EL (cell line): Measurements from ENCODE around the gene ZNF862.

ENCODE experiments used
- DNase-seq: peaks from one replicate; pipeline ENCODE4 v3.0.0-alpha.2; 2016

The ZNF862 gene

DNA sequence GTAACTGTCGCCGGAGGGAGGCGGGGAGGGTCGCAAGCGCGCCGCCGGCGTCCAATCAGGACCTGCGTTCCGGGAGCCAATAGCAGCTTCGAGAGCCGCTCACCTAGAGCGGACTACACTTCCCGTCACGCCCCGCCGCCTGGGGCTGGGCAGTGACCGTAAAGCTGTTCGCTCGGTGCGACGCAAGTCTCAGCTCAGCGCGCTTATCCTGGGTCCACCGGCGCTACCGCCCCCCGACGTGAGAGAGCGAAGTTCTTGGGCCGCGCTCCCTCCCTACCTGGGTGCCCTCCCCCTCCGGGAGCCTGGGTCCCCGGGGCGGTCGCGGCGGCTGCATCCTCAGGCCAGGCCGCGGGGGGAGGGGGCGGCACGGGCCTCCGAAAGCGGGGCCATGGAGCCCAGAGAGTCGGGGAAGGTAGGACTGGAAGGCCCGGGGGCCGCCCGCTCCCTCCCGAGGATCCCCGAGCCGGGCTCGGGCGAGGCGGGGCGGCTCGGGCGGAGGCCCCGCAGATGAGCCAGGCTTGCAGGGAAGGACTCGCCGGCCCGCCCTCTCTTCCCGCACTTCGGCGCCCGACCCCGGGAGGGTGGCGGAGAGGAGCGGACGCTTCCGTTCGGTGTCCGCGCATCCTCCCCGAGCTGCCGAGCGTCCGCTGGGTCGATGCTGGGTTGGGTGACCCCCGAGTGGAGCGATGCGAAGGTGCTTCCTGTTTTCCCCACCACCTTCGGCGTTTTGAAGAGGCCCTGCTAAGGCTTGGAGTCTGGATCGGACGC, at the start of gene ZNF862:
Gene ZNF862 (plus strand): TSS at position 152 of the 768 bp plus-strand sequence. CDS start 237 bp downstream, at position 389.
- DNase-seq: peak; percentile 96

DNA sequence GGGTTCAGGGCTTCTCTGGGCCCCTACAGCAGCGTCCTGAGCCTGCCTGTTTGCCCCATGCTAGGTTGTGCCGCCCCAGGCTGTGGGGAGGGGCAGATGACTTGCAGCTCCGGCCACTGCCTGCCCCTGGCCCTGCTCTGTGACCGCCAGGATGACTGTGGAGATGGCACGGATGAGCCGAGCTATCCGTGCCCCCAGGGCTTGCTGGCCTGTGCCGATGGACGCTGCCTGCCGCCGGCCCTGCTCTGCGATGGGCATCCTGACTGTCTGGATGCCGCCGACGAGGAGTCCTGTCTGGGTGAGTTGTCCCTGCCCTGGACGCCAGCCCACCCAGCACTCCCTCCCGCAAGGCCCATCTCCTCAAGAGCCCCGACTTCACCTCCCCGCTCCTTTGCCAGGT, 49.1 kb upstream of the ZNF862 start:
- no peak for DNase-seq

DNA sequence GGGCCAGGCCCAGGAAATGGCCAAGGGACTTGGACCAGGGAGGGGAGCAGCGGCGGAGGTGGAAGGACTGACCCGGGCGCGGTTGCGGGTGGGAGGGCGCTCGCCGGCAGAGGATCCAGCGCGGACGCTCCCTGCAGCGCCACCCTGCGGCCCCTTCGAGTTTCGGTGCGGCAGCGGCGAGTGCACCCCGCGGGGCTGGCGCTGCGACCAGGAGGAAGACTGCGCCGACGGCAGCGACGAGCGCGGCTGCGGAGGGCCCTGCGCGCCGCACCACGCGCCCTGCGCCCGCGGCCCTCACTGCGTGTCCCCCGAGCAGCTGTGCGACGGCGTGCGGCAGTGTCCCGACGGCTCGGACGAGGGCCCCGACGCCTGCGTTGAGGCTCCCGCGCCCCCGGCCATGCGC, 48.0 kb upstream of the ZNF862 start:
- no peak for DNase-seq

GRCh38 chr7:149790754-149791360, 47.3 kb upstream of the ZNF862 start:
- no peak for DNase-seq

DNA sequence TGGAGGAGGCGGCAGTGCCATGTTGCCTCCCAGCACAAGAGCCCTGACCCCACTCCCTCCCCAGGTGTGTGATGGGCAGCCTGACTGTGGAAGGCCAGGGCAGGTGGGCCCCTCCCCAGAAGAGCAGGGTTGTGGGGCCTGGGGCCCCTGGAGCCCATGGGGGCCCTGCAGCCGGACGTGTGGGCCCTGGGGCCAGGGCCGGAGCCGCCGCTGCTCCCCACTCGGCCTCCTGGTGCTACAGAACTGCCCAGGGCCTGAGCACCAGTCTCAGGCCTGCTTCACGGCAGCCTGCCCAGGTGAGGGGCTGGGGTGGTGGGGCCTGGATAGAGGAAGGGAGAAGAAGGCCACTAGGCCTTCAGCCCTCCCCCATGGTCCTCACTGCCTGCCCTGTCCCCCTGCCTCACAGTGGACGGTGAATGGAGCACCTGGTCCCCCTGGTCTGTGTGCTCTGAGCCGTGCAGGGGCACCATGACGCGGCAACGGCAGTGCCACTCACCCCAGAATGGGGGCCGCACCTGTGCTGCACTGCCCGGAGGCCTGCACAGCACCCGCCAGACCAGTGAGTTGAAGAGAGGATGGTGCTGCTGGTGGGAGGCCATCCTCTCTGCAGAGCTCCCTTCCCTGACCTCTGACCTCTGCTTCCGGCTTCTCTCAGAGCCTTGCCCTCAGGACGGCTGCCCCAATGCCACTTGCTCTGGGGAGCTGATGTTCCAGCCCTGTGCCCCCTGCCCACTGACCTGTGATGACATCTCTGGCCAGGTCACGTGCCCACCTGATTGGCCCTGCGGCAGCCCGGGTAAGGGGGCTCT, 46.6 kb upstream of the ZNF862 start:
- no peak for DNase-seq

DNA sequence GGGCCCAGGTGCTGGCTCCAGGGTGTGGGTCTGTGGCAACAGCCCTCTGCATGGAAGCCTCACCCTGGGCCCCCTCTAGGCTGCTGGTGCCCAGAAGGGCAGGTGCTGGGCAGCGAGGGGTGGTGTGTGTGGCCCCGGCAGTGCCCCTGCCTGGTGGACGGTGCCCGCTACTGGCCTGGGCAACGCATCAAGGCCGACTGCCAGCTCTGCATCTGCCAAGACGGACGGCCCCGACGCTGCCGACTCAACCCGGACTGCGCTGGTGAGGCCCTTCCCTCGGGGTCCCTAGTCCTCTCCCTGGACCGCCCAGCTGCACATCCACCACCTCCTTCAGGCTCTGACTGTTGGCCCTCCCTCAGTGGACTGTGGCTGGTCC, 46.0 kb upstream of the ZNF862 start:
- no peak for DNase-seq

DNA sequence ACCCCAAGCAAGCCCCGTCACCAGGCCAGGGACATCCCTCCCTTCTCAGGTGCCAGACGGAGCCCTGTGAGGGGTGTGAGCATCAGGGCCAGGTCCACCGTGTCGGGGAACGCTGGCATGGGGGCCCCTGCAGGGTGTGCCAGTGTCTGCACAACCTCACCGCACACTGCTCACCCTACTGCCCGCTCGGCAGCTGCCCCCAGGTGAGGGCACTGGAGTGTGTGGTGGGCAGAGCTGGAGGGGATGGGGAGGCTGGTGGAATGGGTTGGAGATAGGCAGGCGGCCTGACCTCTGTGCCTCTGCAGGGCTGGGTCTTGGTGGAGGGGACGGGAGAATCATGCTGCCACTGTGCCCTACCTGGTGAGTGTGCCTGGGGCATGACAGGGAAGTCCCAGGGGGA, 44.9 kb upstream of the ZNF862 start:
- no peak for DNase-seq

DNA sequence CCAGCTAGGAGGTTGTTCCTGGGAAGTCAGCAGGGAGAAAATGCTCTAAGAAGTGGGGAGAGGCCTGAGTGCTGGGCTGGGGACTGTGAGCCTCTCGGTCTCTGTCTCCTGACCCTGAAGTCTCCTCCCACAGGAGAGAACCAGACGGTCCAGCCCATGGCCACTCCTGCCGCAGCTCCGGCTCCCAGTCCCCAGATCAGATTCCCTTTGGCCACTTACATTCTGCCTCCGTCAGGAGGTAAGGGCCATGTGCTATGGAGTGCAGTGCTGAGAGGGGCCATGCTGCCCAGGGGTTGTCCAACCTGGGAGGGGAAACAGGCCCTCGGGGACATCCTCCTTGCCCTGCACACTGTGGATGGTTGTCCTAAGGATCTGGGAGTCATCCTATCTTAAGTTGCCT, 43.5 kb upstream of the ZNF862 start:
- peak; percentile 6 for DNase-seq

GRCh38 chr7:149795126-149795525, 43.0 kb upstream of the ZNF862 start:
- no peak for DNase-seq

GRCh38 chr7:149796287-149796860, 41.8 kb upstream of the ZNF862 start:
- no peak for DNase-seq

DNA sequence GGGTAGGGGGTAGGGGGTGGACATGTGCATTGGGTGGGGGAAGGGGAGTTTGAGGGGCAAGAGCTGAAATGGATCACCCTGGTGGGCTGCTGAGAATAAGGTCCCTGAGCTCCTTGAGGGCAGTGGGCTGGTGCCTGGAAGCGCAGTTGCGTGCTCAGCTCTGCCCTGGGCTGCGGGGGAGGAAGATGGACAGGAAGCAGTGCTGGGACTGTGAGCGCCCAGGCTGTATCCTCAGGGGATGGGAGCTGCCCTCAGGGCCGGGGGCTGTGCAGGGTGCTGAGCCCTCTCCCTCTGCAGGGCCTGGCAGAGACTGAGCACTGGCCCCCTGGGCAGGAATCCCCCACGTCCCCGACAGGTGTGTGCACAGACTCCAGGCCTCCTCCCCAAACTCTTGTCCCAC, 40.4 kb upstream of the ZNF862 start:
- no peak for DNase-seq

- DNase-seq: no peak
Observed at GRCh38 chr7:149799397-149800168, 38.6 kb upstream of the ZNF862 start.

GRCh38 chr7:149800169-149800555, 38.0 kb upstream of the ZNF862 start:
- no peak for DNase-seq

- DNase-seq: no peak
Observed at GRCh38 chr7:149801002-149801566, 37.1 kb upstream of the ZNF862 start.

GRCh38 chr7:149801816-149802215, 36.4 kb upstream of the ZNF862 start:
- no peak for DNase-seq

- no peak for DNase-seq
Observed at GRCh38 chr7:149802966-149803365, 35.2 kb upstream of the ZNF862 start.

DNA sequence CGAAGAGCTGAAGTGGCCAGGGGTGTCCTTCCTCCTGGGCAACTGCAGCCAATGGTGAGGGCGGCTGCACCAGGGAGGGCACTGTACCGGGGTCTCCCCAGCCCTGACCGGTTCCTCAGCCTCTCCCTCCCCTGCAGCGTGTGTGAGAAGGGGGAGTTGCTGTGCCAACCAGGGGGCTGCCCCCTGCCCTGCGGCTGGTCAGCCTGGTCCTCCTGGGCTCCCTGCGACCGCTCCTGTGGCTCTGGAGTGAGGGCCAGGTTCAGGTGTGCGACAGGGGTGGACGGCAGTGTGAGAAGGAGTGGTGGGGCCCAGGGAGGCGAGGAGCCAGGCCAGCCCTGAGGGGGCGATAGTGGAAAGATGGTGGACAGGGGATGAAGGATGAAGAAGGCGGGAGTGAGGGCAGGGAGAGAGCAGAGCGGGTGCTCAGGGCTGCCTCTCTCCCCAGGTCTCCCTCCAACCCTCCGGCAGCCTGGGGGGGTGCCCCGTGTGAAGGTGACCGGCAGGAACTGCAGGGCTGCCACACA, 34.6 kb upstream of the ZNF862 start:
- no peak for DNase-seq

DNA sequence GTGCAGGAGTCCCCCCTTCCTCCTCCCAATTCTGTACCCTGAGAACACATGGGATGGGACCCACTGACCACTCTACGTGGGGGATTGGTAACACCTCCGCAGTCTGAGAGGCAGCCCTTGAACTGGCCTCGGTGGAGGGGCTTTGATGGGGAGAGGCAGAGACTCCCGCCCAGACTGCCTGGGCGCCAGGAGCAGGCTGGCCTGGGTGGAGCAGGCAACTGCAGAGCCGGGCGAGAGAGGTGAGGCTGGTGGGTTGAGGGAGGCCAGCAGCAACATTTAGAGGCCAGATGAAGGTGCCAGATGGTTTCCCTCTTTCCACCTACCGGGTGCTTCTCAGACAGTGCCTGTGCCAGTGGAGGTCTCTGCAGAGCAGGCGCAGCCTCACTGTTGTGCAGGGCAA, 34.1 kb upstream of the ZNF862 start:
- no peak for DNase-seq

- no peak for DNase-seq
Observed at GRCh38 chr7:149806726-149807125, 31.4 kb upstream of the ZNF862 start.

DNA sequence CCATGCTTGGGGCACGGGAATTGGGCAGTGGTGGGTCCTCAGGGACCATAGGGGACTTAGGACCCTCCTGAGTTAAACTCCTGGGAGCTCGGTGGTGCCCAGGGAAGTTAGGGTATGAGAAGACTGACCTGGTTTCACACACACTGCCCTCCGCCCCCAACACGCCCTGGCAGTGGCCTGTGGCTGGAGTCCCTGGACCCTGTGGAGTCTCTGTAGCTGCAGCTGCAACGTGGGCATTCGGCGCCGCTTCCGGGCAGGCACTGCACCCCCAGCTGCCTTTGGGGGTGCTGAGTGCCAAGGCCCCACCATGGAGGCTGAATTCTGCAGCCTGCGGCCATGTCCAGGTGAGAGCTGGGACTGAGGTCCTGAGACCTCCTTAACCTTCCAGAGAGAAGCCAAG, 29.9 kb upstream of the ZNF862 start:
- DNase-seq: no peak

GRCh38 chr7:149809215-149809614, 29.0 kb upstream of the ZNF862 start:
- no peak for DNase-seq

GRCh38 chr7:149811221-149811620, 27.0 kb upstream of the ZNF862 start:
- no peak for DNase-seq
